Liver (tissue), 9 donors: ENCODE measurements around the gene WDR7. TPM values are rescaled to one million over a fixed set of nuclear protein-coding genes. Genes with fewer than 3 reads are reported as not detected.

ENCODE experiments used
- DNase-seq: peaks from one replicate; pipeline ENCODE4 v3.0.0-alpha.2; 2017; ENCODE audit warnings: low spot score
- H3K27ac ChIP-seq, 2 donors: one replicate each; pipeline ENCODE4 v1.7.0; 2013; ENCODE audit warnings: inconsistent platforms in 2 of 2, low read length in 2 of 2, control low read depth in 1 of 2, low read depth in 1 of 2, mild to moderate bottlenecking in 1 of 2
- H3K27me3 ChIP-seq, 4 donors: one replicate each; pipeline versions ENCODE4 v1.6.1 to v1.7.0; 2013; ENCODE audit warnings: low read length in 3 of 4, inconsistent platforms in 1 of 4, mild to moderate bottlenecking in 1 of 4, moderate library complexity in 1 of 4; ENCODE audit not compliant: control insufficient read depth in 4 of 4, insufficient read depth in 4 of 4
- H3K36me3 ChIP-seq, 4 donors: one replicate each; pipeline versions ENCODE4 v1.6.1 to v1.7.0; 2013; ENCODE audit warnings: low read length in 3 of 4, mild to moderate bottlenecking in 3 of 4, low read depth in 1 of 4, moderate library complexity in 1 of 4; ENCODE audit not compliant: control insufficient read depth in 4 of 4, insufficient read depth in 3 of 4
- H3K4me1 ChIP-seq, 4 donors: one replicate each; pipeline versions ENCODE4 v1.6.1 to v1.7.0; 2013; ENCODE audit warnings: low read length in 3 of 4, mild to moderate bottlenecking in 3 of 4, moderate library complexity in 1 of 4; ENCODE audit not compliant: control insufficient read depth in 4 of 4, insufficient read depth in 4 of 4
- H3K4me3 ChIP-seq, 3 donors: one replicate each; pipeline versions ENCODE4 v1.6.1 to v1.7.0; 2013; ENCODE audit warnings: low read length in 3 of 3, control low read depth in 1 of 3, low read depth in 1 of 3, mild to moderate bottlenecking in 1 of 3
- H3K9ac ChIP-seq, 2 donors: one replicate each; pipeline ENCODE4 v1.7.0; 2013; ENCODE audit warnings: low read length in 2 of 2, mild to moderate bottlenecking in 2 of 2, moderate library complexity in 2 of 2, control low read depth in 1 of 2, low read depth in 1 of 2
- H3K9me3 ChIP-seq, 4 donors: one replicate each; pipeline versions ENCODE4 v1.6.1 to v1.7.0; 2013; ENCODE audit warnings: low read length in 3 of 4; ENCODE audit not compliant: control insufficient read depth in 4 of 4
- CTCF ChIP-seq: fragments of 150-350 bp; IDR thresholded peaks from 2 replicates; pipeline ENCODE4 v1.5.1; 2017; ENCODE audit warnings: improper control_type of control experiment, low read depth, low read length; ENCODE audit not compliant: missing input control
- EGR1 ChIP-seq, 2 donors: IDR thresholded peaks; 2 replicates each; pipeline ENCODE4 v1.6.1; 2016 to 2018; ENCODE audit warnings: antibody characterized with exemption in 2 of 2, low read depth in 2 of 2
- FOXA1 ChIP-seq: IDR thresholded peaks from 2 replicates; pipeline ENCODE4 v1.6.1; 2016; ENCODE audit warnings: antibody characterized with exemption
- GABPA ChIP-seq, 2 donors: IDR thresholded peaks in 1 of 2; conservative IDR thresholded peaks in 1 of 2; 2 replicates each; pipeline ENCODE4 v1.6.1; 2016; ENCODE audit warnings: antibody characterized with exemption in 2 of 2, mild to moderate bottlenecking in 1 of 2, moderate library complexity in 1 of 2
- HNF4A ChIP-seq, 2 donors: conservative IDR thresholded peaks; 2 replicates each; pipeline ENCODE4 v1.6.1; 2016; ENCODE audit warnings: antibody characterized with exemption in 2 of 2, mild to moderate bottlenecking in 2 of 2
- MAX ChIP-seq: IDR thresholded peaks from 2 replicates; pipeline ENCODE4 v1.6.1; 2016; ENCODE audit warnings: antibody characterized with exemption
- RAD21 ChIP-seq, 2 donors: IDR thresholded peaks; 2 replicates each; pipeline ENCODE4 v1.6.1; 2016; ENCODE audit warnings: antibody characterized with exemption in 2 of 2, mild to moderate bottlenecking in 2 of 2
- SP1 ChIP-seq: IDR thresholded peaks from 2 replicates; pipeline ENCODE4 v1.6.1; 2018; ENCODE audit warnings: antibody characterized with exemption, mild to moderate bottlenecking
- TAF1 ChIP-seq: conservative IDR thresholded peaks from 2 replicates; pipeline ENCODE4 v1.6.1; 2016; ENCODE audit warnings: antibody characterized with exemption, mild to moderate bottlenecking
- ZBTB33 ChIP-seq: IDR thresholded peaks from 2 replicates; pipeline ENCODE4 v1.6.1; 2016; ENCODE audit warnings: antibody characterized with exemption
- WGBS: extraction: QIAGEN DNeasy Blood & Tissue Kit; methylation state at CpG from one replicate; pipeline ENCODE4 v1.1.7; 2013; 5-methylcytosine and 5-hydroxymethylcytosine counted together
- polyA plus RNA-seq, 2 donors: library from polyadenylated mRNA; stranded (reverse) in 1 of 2; unstranded in 1 of 2; fragments of 200-250 nt in 1 of 2; fragments of >200 nt in 1 of 2; fragmentation: Nextera tagmentation in 1 of 2; extraction: Ambion mirVana in 1 of 2; gene quantifications; one replicate each; pipeline versions ENCODE4 v1.2.1 to v1.2.3, GENCODE V29; 2013 to 2015
- total RNA-seq, 2 donors: library from RNA; depleted of rRNA; stranded (reverse); fragments of >200 nt; gene quantifications; one replicate each; pipeline ENCODE4 v1.2.3, GENCODE V29; 2014
- TF ChIP-seq, protein P1 (sequence below): IDR thresholded peaks from 2 replicates; pipeline ENCODE4 v1.6.1; 2016; ENCODE audit warnings: antibody characterized with exemption
- donor health status: healthy.
- donor health status: healthy.
- donor health status: healthy.
- donor health status: healthy.
- donor health status: healthy.

The WDR7 gene
- total and polyA plus RNA-seq, 4 donors = 4.5 to 26.6 (median 13.2) TPM

- Histone ChIP-seq H3K36me3 (peaks cover 0 to 2% (median 0%) of the 10 kb centered on the region in 4 donors), H3K9me3 (no peaks in the 10 kb centered on the region), H3K4me1 (no peaks in the 10 kb centered on the region), H3K9ac (no peak overlapping the region), H3K27me3 (no peaks in the 10 kb centered on the region), H3K27ac (no peak overlapping the region), H3K4me3 (no peak overlapping the region)
- TF ChIP-seq EGR1 (IDR thresholded peaks at IDR 0.05; ENCODE audit: low read depth in 2 of 2) = no peak
- no peak for TF ChIP-seq SP1
- TF ChIP-seq HNF4A (conservative IDR thresholded peaks at IDR 0.05) = no peak
- TF ChIP-seq CTCF = no peak
- TF ChIP-seq ZBTB33 = no peak
- TF ChIP-seq RAD21 (IDR thresholded peaks at IDR 0.05) = no peak
- no peak for TF ChIP-seq GABPA (IDR thresholded peaks at IDR 0.05 in 1 of 2, conservative IDR thresholded peaks at IDR 0.05 in 1 of 2)
- TF ChIP-seq, protein P1, sequence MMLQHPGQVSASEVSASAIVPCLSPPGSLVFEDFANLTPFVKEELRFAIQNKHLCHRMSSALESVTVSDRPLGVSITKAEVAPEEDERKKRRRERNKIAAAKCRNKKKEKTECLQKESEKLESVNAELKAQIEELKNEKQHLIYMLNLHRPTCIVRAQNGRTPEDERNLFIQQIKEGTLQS = no peak
- 94% methylated on average over 2 of the region's 2 CpGs for WGBS
- DNase-seq = no peak
These were observed 238.5 kb downstream of the WDR7 start for GRCh38 chr18:56889621-56890020.

DNA sequence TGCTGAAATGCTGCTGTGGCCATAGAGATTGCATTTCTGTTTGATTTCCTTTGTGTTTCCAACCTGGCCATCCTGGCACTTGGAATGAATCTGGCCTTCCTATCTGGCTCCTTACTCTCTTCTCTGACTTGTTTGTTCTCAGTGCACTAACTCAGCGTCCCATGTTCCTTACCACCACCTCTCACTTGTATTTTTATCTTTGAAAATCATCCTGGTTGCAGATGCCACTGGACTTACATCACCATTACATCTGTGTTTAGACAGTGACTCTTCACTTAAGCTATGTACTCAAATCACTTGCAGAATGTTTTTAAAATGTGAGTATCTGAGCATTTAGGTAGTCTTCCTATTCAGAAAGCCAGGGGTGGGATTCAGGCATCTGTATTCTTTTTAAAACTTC, 239.5 kb downstream of the WDR7 start:
- 87% methylated on average over 1 of the region's 1 CpG for WGBS
- Histone ChIP-seq H3K36me3 (peaks cover 0 to 2% (median 0%) of the 10 kb centered on the region in 4 donors), H3K27me3 (no peaks in the 10 kb centered on the region), H3K4me3 (no peak overlapping the region), H3K27ac (no peak overlapping the region), H3K4me1 (no peaks in the 10 kb centered on the region), H3K9me3 (no peaks in the 10 kb centered on the region), H3K9ac (no peak overlapping the region)
- no peak for DNase-seq
- TF ChIP-seq RAD21 (IDR thresholded peaks at IDR 0.05) = no peak
- TF ChIP-seq FOXA1 = no peak
- no peak for TF ChIP-seq MAX
- no peak for TF ChIP-seq TAF1
- TF ChIP-seq, protein P1 = no peak
- no peak for TF ChIP-seq ZBTB33
